Neural progenitor cell (in vitro differentiated cells): ENCODE data around the gene CHRD.

Experiments
- CTCF ChIP-seq: fragments of 200-600 bp; sonication (generic); IDR thresholded peaks from 2 replicates; pipeline ENCODE4 v1.5.1; 2017; ENCODE audit warnings: antibody characterized with exemption, mild to moderate bottlenecking
- EZH2 ChIP-seq: fragments of 200-600 bp; sonication (generic); IDR thresholded peaks from 2 replicates; pipeline ENCODE4 v1.6.1; 2017; ENCODE audit warnings: antibody characterized with exemption, mild to moderate bottlenecking, moderate library complexity
- EZH2phosphoT487 ChIP-seq: fragments of 200-600 bp; sonication (generic); IDR thresholded peaks from 2 replicates; pipeline ENCODE4 v1.6.1; 2017; ENCODE audit warnings: antibody characterized with exemption

GRCh38 chr3:184389935-184390528 is 10.2 kb downstream of the CHRD start:
- no peak for TF ChIP-seq CTCF
- no peak for TF ChIP-seq EZH2
- no peak for TF ChIP-seq EZH2phosphoT487
